Measurements from ENCODE around the gene SPC24. TPM values are rescaled to one million over a fixed set of nuclear protein-coding genes. Genes with fewer than 3 reads are reported as not detected.

The SPC24 gene
- 0.98 and 1.3 TPM in 2 replicates for total RNA-seq

GRCh38 chr19:11155373-11156120 is at the start of gene SPC24:
SPC24 (minus strand) TSS chr19:11155782; CDS start chr19:11155776, 6 bp downstream.
- Mint-ChIP-seq H3K36me3 (ENCODE audit: low read depth) (no peaks in the 10 kb centered on the region), H3K9me3 (no peaks in the 10 kb centered on the region), H3K4me3 (peak within 1 kb of the TSS; percentile 82), H3K27me3 (no peaks in the 10 kb centered on the region), H3K27ac (peak within 1 kb of the TSS; percentile 73), H3K4me1 (peaks cover 11% of the 10 kb centered on the region)
- POLR2A ChIA-PET: interaction anchor here (0.6 kb wide), 2 partner anchors 62 to 1443 kb away, joined by 3 to 4 read pairs; no protein-coding TSS in a partner anchor
- ATAC-seq (ENCODE audit: low read depth) (peak; percentile 99), DNase-seq (peak; percentile 78)
- TF ChIP-seq, protein P1, sequence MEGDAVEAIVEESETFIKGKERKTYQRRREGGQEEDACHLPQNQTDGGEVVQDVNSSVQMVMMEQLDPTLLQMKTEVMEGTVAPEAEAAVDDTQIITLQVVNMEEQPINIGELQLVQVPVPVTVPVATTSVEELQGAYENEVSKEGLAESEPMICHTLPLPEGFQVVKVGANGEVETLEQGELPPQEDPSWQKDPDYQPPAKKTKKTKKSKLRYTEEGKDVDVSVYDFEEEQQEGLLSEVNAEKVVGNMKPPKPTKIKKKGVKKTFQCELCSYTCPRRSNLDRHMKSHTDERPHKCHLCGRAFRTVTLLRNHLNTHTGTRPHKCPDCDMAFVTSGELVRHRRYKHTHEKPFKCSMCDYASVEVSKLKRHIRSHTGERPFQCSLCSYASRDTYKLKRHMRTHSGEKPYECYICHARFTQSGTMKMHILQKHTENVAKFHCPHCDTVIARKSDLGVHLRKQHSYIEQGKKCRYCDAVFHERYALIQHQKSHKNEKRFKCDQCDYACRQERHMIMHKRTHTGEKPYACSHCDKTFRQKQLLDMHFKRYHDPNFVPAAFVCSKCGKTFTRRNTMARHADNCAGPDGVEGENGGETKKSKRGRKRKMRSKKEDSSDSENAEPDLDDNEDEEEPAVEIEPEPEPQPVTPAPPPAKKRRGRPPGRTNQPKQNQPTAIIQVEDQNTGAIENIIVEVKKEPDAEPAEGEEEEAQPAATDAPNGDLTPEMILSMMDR (IDR thresholded peaks at IDR 0.05): no peak
- CTCF ChIA-PET: no interaction called here
- intact Hi-C loops (cut with micrococcal nuclease): loop anchor here (5.0 kb wide), 1 partner anchor 42 kb away; the partner anchor contains the start of gene KANK2

DNA sequence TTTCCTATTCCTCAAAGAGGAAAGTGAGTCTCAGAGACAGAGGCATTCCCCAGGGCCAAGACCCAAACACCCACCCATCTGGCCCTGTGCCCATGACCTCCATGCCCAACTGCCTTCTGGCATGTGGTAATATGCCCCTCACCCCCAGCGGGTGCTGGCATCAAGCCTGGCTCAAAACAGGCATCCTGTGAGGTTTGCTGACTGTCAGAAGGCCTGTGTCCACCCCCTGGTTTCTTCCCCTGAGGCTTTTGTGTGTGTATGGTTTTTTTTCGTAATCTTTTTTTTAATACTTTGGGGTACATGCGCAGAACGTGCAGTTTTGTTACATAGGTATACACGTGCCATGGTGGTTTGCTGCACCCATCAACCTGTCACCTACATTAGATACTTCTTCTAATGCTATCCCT is 49.4 kb upstream of the SPC24 start:
- TF ChIP-seq, protein P1 (IDR thresholded peaks at IDR 0.05): no peak
- ATAC-seq (ENCODE audit: low read depth) (no peak), DNase-seq (no peak)
- Mint-ChIP-seq H3K36me3 (ENCODE audit: low read depth) (no peaks in the 10 kb centered on the region), H3K27ac (no peak overlapping the region), H3K4me1 (peaks cover 14% of the 10 kb centered on the region), H3K27me3 (peaks cover 3% of the 10 kb centered on the region), H3K4me3 (no peak overlapping the region), H3K9me3 (no peaks in the 10 kb centered on the region)
- POLR2A ChIA-PET: interaction anchor here (2.5 kb wide), 1 partner anchor 169 kb away, joined by 7 read pairs; no protein-coding TSS in a partner anchor
- intact Hi-C loops (cut with micrococcal nuclease): loop anchor here (1.0 to 2.0 kb wide), 3 partner anchors 68 to 262 kb away; no protein-coding TSS in a partner anchor
- CTCF ChIA-PET: interaction anchor here (0.6 to 3.2 kb wide), 4 partner anchors 15 to 170 kb away, joined by 3 to 19 read pairs (median 14); no protein-coding TSS in a partner anchor

GRCh38 chr19:11204076-11204602 is 48.6 kb upstream of the SPC24 start:
- intact Hi-C loops (cut with micrococcal nuclease): loop anchor here (1.0 to 2.0 kb wide), 3 partner anchors 67 to 261 kb away; no protein-coding TSS in a partner anchor
- no peaks in the 10 kb centered on the region for H3K9me3 Mint-ChIP-seq
- no peak overlapping the region for H3K27ac Mint-ChIP-seq
- DNase-seq (no peak), ATAC-seq (ENCODE audit: low read depth) (no peak)
- CTCF ChIA-PET: interaction anchor here (1.9 to 3.2 kb wide), 3 partner anchors 67 to 169 kb away, joined by 11 to 19 read pairs (median 17); no protein-coding TSS in a partner anchor
- POLR2A ChIA-PET: interaction anchor here (2.5 kb wide), 1 partner anchor 168 kb away, joined by 7 read pairs; no protein-coding TSS in a partner anchor
- peaks cover 14% of the 10 kb centered on the region for H3K4me1 Mint-ChIP-seq
- peaks cover 3% of the 10 kb centered on the region for H3K27me3 Mint-ChIP-seq
- TF ChIP-seq, protein P1 (IDR thresholded peaks at IDR 0.05): no peak
- no peaks in the 10 kb centered on the region for H3K36me3 Mint-ChIP-seq (ENCODE audit: low read depth)
- H3K4me3 Mint-ChIP-seq: no peak overlapping the region

- intact Hi-C loops (cut with micrococcal nuclease): loop anchor here (1.0 to 2.0 kb wide), 4 partner anchors 66 to 261 kb away; no protein-coding TSS in a partner anchor
- ChIA-PET POLR2A (interaction anchor here (0.6 to 2.5 kb wide), 2 partner anchors 168 to 276 kb away, joined by 7 to 15 read pairs; no protein-coding TSS in a partner anchor), CTCF (interaction anchor here (1.9 to 3.2 kb wide), 3 partner anchors 66 to 168 kb away, joined by 11 to 19 read pairs (median 17); no protein-coding TSS in a partner anchor)
- Mint-ChIP-seq H3K27ac (no peak overlapping the region), H3K36me3 (ENCODE audit: low read depth) (no peaks in the 10 kb centered on the region), H3K27me3 (peaks cover 3% of the 10 kb centered on the region), H3K4me1 (peaks cover 14% of the 10 kb centered on the region), H3K4me3 (no peak overlapping the region), H3K9me3 (no peaks in the 10 kb centered on the region)
- ATAC-seq (ENCODE audit: low read depth) (peak; percentile 69), DNase-seq (peak; percentile 38)
- TF ChIP-seq, protein P1 (IDR thresholded peaks at IDR 0.05): peak; percentile 52
These were observed 47.9 kb upstream of the SPC24 start for GRCh38 chr19:11203194-11204075.

All from activated B cell treated with CpG ODN at 0.5 μM for 24 hours (primary cell).